Lower leg skin (tissue), 3 donors: Measurements from ENCODE around the gene TGOLN2.

Source experiments
- CTCF ChIP-seq, 3 donors: fragments of 450-650 bp; IDR thresholded peaks; one replicate each; pipeline ENCODE4 v1.5.1; 2016; ENCODE audit warnings: antibody characterized with exemption in 3 of 3, mild to moderate bottlenecking in 3 of 3, moderate library complexity in 2 of 3
- POLR2A ChIP-seq, 2 donors: fragments of 450-650 bp; IDR thresholded peaks; one replicate each; pipeline ENCODE4 v1.6.1; 2016 to 2017; ENCODE audit warnings: antibody characterized with exemption in 2 of 2, mild to moderate bottlenecking in 1 of 2, moderate library complexity in 1 of 2

GRCh38 chr2:85318222-85319074, 9.3 kb downstream of the TGOLN2 start:
- TF ChIP-seq CTCF (IDR thresholded peaks at IDR 0.05) = no peak
- TF ChIP-seq POLR2A (IDR thresholded peaks at IDR 0.05) = no peak
